NCI-H2029 treated with DMSO at 0.1 percent for 48 hours (cell line): Measurements from ENCODE around the gene RPTOR.
"Not testable (repeated sequence)": the region's sequence is repeated elsewhere in the genome, so short reads cannot be mapped to it uniquely, and the experiment has no call there.

ENCODE experiments used
- DNase-seq: peaks from one replicate; lab custom pipeline; 2025; lab: John Stamatoyannopoulos, UW

RPTOR gene

DNA sequence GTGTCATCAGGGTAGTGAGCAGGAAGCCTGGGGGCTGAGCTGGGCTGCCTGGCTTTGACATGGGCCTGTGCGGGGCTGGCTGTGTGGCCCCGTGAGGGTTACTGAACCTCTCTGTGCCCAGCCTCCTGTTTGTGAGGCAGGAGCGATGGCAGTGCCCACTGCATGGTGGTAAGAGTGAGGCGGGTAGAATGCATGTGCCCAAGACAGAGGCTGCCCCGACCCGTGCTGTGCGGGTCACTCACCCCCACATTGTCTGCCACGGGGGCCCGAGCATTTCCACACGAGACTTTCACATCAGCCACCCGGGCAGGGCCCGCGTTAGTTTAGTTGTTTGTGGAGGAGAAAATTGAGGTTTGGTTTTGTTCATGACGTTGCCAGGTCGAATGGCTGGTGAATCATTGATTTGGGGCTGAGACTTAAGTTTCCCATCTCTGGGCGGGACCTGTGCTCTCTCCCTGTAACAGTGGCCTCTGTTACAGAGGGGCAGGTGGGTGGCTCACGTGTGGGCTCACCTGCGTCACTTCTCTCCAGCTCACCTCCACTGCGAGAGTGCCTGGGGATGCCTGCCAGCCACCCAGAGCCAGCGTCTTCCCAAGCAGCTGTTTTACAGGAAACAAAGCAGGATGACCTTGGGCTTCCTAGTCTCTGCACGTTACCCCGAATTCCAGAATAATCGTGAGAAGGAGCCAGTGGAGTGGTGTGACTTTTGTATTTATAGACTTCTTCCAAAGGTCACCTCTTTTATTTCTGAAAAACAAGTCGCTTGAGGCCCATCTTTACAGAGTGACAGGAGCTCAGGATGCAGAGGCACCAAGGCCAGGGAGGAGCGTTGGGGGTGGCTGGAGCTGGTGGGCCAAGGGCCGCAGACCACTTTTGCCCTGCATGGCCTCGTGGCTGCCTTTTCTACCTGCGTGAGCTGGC lies 150.6 kb downstream of the RPTOR start:
- no peak for DNase-seq

DNA sequence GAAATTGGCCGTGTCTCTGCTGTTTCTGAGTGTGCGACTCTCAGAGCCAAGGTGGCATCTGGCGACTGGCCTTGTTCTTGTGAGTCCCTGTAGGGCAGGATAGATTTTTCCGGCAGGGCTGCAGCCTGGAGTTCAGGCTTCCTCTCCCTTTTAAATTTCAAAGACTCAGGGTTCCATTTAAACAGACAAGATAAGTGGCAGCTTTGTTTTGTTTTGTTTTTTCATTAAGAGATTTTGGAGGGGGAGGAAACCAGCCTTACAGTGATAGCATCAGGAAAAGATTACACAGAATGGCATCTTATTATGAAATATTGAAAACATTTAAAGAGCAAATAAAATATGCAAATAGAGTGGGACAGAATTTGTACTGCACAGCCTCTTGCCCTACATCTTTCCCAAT lies 151.3 kb downstream of the RPTOR start:
- no peak for DNase-seq

DNA sequence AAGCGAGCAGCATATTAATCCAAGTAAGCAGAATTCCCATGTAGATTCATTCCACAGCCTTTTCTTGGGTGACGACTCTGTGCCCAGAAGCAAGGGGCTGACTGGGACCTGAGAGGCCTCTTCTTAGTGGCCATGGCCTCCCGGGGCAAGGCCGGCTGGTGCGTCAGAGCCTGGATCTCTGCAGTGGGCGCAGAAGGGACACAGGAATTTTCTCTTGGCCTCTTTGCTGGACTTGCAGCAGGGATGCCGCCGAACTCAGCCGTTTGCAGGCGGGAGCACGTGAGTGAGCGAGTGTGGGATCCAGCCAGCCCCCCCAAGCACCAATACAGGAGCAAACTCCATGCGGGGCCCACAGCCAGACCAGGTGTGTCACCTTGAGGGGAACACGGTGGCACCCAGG lies 151.8 kb downstream of the RPTOR start:
- DNase-seq, result no peak

DNA sequence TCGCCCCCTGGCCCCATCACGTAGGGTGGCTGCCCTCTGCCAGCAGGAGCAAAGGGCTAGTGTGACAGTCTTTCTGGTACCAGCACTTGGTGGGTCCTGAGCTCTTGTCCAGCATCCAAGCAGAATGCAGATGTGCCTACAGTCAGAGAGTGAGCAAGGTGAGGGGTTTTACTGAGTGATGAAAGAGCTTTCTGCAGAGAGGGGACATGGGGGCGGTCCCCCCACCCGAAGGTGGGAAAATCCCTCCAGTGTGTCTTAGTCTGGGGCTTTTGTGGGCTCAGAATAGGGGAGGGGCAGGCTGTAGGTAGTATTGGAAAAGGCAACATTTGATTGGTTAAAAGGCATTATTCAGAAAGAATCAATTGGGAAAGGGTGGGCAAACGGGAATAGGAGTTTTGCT lies 152.3 kb downstream of the RPTOR start:
- no peak for DNase-seq

DNA sequence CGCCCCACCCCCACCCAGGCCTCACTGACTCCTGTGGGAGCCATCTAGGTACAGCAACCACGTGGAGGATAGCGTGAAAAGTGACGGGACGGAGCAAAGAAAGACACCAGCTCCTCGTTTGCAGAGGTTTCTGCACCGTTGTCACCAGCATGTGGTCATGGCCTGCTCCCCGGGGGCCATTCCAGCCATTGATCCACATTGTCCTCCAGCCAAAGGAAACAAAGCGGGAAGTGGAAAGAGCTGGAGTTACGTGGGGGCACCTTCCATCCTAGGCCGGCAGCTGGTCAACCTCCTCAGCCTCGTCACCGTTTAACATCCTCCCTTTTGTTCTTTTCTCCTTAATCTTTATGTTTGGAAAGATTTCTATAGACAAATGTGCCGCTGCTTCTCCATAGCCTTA lies 153.7 kb downstream of the RPTOR start:
- DNase-seq, result no peak

DNA sequence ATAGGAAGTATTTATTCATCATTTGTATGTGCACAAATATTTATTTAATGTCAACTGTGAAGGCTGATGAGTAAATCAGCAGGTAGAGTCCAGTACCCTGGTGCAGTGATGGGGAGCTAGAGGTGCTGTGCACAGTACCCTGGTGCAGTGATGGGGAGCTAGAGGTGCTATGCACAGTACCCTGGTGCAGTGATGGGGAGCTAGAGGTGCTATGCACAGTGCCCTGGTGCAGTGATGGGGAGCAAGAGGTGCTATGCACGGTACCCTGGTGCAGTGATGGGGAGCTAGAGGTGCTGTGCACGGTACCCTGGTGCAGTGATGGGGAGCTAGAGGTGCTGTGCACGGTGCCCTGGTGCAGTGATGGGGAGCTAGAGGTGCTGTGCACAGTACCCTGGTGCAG lies 154.6 kb downstream of the RPTOR start:
- not testable (repeated sequence) for DNase-seq

DNA sequence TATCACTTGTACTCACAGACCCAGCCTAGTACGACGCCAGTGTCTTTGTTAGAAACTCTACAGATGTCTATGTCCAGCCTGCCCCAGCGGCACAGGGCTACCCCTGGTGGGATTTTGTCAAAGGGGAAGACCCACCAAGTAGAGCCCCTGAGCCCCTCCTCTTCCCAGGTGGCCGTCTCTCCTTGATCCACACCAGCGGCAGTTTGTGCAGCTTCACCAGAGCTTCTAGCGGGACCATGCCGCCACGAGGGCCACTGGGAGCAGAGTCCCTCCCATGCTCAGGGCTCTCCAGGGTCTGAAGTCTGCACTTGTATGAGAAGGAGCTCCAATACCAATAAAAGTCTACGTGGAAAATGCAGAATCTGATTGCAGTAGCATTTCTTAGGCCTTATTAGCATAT lies 157.1 kb downstream of the RPTOR start:
- DNase-seq, result no peak

DNA sequence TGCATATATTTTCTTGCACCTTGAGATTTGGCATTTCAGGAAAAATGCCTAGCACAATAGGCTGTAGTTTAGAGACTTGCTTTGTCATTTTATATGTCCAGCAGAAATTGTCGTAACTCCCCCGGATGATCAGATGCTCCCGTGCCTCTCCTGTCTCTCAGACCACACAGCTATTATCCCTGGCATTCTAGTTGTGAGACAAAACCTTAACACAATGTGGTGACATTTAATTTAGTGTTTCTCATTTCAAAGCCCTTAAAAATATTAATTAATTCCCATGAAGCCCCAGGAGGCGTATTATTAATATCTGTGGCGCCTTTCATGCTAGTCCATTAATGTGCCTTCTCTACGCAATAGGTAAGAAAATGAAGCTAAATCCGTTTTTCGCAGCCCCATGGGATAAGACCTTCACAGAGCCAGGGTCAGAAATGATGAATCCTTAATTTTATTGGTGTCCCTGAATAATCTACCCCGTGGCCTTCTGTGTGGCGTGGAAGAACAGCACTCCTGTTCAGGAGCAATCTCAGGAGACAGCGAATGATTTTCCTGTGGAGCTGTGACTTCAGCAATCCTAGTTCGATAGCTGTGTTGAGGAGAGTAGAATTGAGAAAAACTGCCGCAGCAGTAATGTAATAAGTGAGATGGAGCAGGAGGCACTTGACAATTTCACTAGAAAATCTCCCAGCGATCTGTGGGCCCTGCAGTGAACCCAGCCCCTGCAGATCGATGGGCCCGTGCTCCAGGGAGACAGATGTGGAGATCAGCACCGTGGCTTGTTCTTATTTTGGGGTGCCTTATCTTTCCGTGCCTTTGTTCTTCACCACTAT lies 157.9 kb downstream of the RPTOR start:
- DNase-seq, result no peak

DNA sequence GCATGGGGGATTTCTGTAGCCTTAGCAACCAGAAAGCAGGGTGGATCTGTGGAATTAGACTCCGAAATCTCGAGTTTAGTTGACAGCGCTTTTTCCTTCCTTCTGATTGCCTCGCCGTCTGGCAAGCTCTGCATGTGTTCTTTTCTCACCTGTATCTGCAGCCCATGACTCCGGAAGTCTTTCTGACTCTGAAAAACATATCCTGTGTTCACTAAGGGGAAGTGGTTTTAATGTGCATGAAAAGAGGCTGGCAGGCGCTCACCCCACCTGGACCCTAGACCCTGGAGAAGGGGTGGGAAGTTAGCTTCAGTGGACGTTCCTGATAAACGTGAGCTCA lies 158.5 kb downstream of the RPTOR start:
- no peak for DNase-seq

DNA sequence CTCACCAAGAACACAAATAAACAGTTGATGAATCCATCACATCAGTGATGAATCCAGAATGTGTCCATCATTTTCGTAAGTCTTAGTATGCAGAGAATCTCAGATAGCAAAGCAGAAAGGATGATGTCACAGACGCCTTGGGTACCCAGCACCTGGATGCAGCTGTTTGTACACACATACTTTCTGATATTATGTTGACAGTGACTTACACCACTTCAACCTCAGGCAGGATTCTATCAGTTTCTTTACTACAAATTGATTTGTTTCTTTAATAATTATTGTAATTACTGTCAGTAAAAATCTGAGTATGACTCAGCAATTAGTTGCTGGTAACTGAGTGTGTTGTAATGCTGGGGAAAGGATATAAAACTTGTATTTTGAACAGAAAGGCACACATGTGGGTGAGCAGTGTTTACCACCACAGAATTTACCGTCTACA lies 159.8 kb downstream of the RPTOR start:
- DNase-seq, result no peak

DNA sequence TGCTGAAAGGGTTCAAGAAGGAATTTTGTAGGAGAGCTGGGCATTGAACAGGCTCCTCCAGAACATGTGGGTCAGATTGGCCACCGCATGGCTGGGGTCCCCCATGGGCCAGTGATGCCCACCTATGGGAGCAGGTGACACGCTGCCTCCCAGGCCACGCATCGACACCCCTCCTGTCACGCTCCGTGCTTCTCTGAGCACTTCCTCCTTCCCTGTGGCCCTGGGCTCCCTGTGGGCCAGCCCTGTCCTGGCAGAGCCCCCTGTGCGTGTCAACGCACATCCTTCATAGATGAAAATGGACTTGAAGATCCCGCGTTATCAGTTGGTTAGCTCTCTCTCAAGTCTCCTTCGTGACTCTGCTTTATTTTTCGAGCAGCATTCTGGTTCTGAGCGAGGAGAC lies 160.3 kb downstream of the RPTOR start:
- no peak for DNase-seq

DNA sequence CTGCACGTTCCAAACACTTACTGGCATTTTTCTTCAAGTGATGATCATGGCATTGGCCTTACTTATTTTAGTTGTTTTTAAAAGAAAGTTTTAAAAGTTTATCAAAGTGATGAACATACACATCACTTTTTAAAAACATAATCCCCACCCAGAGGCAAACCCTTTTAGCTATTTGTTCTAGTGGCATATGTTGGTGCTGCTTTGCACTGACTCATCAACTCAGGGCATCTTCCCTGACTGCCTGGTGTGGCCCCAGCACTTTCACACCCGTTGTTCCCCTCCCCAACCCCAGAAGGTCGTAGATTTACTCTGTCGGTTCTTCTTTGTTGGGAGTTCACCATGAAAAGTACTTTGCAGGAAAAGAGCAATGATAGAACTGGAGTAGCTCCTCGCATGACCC lies 161.3 kb downstream of the RPTOR start:
- no peak for DNase-seq

DNA sequence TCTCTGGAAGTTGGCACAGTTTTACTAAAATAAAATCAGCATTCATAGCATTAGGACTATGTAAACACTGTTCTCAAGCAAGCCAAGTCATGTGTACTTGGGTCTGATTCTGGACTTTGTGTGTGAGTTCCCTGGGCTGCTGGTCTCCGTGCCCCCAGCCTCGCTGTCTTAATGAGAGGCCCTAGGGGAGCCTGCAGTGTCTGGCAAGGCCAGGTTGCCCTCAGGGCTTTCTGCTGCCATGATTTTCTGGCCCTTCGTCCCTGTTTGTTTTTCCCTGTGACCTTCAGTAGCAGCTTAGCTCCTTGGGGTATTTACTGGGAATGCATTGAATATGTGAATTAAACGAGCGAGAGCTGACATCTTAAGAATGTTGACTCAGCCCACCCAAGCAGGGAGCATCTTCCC lies 161.8 kb downstream of the RPTOR start:
- DNase-seq, result no peak

DNA sequence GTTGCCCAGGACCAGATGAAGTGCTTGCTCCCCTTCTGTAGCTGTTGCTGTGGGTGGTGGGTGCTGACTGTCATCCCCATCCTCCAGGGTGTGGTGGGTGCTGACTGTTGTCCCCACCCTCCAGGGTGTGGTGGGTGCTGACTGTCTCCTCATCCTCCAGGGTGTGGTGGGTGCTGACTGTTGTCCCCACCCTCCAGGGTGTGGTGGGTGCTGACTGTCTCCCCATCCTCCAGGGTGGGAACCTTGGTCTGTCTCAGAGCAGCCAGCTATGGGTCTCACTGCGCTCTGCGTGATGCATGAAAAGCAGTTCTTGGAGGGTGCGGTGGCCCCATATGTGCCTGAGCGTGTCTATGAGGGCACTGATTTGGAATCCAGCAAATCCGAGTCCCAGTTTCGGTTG lies 163.8 kb downstream of the RPTOR start:
- DNase-seq, result no peak

DNA sequence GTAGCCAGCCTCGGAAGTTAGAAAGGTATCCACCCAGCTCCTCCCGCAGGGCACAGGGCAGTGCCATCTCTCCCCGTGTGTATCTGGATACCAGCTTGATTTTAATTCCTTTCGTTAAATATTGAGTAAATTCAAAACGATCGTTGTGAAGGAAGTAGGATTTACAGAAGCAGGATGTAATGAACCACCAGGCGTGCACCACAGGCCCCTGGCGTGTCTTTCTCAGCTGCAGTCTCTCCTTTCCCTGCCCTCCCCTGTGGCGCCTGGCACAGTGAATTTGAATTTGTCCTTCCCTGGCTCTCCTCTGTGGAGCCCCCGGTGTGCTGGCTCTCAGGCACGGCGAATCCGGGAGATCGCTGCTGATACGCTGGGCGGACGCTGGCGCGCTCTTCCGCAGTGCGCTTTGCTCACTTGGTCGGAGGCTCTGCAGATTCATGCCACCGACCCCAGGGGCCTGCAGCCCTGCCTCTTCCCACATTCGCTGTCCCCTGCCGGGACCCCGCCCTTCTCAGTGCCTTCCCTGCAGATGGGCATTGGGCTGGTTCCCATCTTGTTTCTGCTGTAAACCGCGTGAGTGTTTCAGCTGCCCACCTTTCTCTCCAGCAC lies 164.6 kb downstream of the RPTOR start:
- DNase-seq, result no peak

DNA sequence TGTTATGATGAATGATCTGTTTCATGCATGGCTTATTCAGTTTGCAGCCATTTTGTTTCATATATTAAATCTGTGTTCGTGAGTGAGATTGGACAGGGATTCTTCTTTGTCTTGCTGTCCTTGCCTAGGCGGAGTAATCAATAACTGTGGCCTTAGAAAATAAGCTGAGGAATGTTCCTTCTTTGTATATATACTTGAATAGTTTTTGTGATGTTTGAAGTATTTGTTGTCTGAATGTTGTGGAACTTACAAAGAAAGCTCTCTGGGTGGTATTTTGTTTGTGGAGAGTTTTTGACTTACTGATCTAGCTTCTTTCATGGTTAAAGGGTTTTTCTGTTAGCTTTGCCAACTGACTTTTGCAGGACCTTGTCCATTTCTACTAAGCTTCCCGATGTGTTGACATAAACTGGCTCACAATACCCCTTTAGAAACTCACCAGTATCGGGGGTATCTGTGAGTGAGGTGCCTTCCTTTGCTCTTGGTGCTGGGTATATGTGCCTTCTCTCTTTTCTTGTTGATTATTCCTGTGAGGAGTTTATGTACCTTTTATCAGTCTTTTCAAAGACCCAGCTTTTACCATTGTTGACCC lies 166.2 kb downstream of the RPTOR start:
- DNase-seq, result no peak

DNA sequence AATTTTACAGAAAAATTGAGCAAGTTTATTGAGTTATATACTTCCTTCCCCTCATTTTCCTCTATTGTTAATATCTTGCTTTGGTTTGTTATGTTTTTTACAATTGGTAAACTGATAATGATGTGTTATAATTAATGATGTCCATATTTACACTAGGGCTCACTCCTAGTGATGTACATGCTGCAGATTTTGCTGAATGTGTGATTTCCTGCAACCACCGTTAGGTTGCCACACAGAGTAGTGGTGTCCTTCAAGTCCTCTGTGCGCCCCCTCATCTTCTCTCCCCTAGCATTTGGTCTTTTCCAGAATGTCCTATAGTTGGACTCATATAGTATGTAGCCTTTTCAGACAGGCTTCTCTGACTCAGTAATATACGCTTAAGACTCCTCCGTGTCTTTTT lies 167.5 kb downstream of the RPTOR start:
- DNase-seq, result no peak

DNA sequence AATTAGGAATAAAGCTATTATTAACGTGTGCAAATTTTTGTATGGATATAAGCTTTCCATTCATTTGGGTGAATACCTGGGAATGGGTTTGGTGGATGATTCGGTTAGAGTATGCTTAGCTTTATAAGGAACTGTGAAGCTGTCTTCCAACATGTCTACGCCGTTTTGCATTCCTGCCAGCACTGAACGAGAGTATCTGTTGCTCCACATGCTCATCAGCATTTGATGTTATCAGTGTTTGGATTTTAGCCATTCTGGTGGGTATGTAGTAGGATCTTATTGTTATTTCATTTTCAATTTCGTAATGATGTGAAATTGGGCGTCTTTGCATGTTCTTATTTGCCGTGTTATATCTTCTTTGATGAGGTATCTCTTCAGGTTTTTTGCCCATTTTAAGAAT lies 168.0 kb downstream of the RPTOR start:
- DNase-seq, result no peak

DNA sequence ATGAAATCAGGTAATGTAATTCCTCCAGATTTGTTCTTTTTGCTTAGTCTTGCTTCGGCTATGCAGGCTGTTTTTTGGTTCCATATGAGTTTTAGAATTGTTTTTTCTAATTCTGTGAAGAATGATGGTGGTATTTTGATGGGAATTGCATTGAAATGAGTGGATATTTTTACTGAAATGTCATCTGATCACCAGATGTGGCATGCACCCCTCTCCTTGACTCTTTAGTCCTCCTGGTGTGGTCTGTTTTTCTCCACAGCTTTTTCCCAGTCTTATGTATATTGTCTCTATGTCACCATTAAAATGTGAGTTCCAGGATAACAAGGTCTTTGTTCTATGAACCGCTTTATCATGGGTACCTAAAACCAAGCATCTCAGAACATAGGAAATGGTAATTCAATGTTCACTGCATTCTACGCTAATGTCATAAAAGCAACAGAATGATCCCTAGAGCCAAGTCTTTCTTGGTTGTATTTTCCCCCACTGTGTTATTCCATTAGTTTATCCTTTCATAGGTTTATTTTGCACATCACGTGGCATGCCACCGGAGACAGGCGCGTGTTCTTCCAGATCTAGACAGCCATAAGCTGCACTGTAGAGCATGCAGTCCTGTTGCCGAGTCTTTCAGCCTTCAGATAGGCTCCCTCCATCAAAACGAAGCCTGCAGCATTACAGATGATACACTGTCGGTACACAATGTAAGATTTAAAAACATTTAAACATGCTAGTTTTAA lies 172.5 kb downstream of the RPTOR start:
- no peak for DNase-seq

DNA sequence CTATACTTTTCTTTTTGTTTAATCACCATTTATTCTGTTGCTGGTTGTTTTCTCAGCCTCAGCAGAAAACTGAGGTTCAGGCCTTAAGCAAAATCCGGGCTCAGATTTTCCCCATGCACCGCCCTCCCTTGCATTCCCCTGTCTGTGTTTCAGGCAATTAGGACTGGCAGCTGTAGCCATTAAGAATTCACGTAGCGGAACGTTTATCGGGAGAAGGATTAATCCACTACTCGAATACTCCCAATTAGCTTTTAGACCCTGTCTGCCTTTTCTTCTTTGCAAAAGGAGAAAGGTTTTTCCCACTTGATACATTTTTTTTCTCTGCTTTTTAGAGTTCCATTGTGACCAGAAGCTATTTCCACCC lies 173.1 kb downstream of the RPTOR start:
- DNase-seq, result no peak

DNA sequence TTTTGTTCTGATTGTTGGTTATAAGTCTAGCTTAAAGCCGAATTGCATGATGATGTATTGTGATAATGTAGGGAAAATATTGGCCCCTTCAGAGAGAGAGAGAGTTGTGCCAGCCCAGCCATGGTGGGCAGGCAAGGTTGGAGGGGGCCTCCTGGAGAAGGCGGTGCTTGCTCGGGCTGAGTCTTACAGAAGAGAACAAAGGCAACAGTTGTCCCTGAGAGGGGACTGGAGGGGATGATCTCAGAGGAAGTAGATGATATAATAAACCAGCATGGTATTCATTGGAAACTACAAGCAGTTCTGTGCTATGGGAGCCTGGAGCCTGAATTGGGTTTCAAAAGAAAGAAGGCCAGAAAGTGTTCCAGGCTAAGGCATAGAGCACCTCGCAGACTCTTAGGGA lies 173.8 kb downstream of the RPTOR start:
- DNase-seq, result no peak

DNA sequence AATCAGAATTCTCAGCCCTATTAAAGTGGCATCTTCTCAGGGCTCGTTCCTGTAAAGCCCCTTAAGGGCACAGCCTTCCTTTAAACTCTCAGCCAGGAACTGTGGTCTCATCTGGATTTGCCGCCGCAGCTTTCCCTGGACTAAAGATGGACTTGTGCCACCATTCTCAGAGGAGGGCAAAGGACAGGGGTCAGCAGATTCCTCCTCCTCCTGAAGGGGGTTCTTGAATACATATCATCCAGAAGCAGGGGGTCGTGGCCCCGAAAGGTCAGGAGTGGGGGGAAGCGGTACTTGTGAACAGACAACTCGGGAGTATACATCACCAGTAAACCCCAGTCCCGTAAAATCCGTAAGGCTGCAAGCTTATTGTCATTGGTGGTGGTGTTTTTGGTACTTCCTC lies 174.8 kb downstream of the RPTOR start:
- DNase-seq, result no peak
